ENCODE measurements around the gene FRS2.
"Not testable (repeated sequence)": the region's sequence is repeated elsewhere in the genome, so short reads cannot be mapped to it uniquely, and the experiment has no call there.

GRCh38 chr12:69604275-69604674 lies 134.1 kb downstream of the FRS2 start:
- not testable (repeated sequence) for TF ChIP-seq POLR2AphosphoS5, POLR2A, POU2F2, SPI1, TAF1 (IDR thresholded peaks at IDR 0.05; ENCODE audit: low read depth, low read length)

Measured in GM12891 (cell line).